LoVo (cell line): Measurements from ENCODE around the gene USP35.
"Not testable (repeated sequence)": the region's sequence is repeated elsewhere in the genome, so short reads cannot be mapped to it uniquely, and the experiment has no call there.

Source experiments
- DNase-seq: peaks from one replicate; pipeline ENCODE4 v3.0.0-alpha.2; 2016; ENCODE audit warnings: low spot score

The USP35 gene

DNA sequence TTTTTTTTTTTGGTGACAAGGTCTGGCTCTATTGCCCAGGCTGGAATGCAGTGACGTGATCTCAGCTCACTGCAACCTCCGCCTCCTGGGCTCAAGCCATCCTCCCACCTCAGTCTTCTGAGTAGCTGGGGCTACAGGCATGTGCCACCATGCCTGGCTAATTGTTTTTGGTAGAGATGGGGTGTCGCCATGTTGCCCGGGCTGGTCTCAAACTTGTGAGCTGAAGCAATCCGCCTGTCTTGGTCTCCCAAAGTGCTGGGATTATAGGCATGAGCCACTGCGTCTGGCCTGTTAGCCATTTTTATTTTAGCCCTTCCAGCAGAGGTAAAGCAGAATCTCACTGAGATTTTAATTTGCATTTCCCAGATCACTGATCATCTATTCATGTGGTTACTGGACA, 44.3 kb downstream of the USP35 start:
- DNase-seq: not testable (repeated sequence)

- no peak for DNase-seq
Measured at GRCh38 chr11:78234006-78234405, 45.3 kb downstream of the USP35 start.

GRCh38 chr11:78237293-78238046, 48.8 kb downstream of the USP35 start:
- no peak for DNase-seq

- DNase-seq: no peak
Measured at GRCh38 chr11:78239781-78240180, 51.1 kb downstream of the USP35 start.

GRCh38 chr11:78241475-78241874, 52.8 kb downstream of the USP35 start:
- no peak for DNase-seq

DNA sequence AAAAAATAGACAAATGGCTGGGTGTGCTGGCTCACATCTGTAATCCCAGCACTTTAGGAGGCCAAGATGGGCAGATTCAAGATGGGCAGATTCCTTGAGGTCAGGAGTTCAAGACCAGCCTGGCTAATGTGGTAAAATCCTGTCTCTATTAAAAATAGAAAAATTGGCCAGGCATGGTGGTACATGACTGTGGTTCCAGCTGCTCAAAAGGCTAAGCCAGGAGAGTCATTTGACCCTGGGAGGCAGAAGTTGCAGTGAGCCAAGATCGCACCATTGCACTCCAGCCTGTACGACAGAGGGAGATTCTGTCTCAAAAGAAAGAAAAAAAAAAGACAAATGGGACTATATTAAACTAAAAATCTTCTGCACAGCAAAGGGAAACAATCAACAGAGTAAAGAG, 55.4 kb downstream of the USP35 start:
- DNase-seq: no peak

DNA sequence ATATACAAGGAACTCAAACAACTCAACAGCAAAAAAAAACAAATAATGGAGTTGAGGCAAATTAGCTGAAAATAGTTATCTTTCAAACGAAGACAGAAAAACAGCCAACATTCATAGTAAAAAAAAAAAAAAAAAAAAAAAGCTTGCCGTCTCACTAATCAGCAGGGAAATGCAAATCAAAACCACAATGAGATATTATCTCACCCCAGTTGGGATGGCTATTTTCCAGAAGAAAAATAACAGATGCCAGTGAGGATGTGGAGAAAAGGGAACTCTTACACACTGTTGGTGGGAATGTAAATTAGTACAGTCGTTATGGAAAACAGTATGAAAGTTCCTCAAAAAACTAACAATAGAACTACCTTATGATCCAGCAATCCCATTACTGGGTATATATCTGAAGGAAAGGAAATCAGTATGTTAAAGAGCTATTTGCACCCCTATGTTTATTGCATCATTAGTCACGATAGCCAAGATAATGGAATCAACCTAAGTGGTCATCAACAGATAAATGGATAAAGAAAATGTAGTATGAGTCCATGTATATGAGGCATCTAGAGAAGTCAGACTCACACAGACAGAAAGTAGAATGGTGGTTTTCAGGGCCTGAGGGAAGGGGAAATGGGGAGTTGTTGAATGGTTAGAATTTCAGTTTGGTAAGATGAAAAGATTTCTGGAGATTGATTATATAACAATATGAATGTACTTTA, 56.0 kb downstream of the USP35 start:
- DNase-seq: no peak

GRCh38 chr11:78248191-78248590, 59.5 kb downstream of the USP35 start:
- DNase-seq: no peak

DNA sequence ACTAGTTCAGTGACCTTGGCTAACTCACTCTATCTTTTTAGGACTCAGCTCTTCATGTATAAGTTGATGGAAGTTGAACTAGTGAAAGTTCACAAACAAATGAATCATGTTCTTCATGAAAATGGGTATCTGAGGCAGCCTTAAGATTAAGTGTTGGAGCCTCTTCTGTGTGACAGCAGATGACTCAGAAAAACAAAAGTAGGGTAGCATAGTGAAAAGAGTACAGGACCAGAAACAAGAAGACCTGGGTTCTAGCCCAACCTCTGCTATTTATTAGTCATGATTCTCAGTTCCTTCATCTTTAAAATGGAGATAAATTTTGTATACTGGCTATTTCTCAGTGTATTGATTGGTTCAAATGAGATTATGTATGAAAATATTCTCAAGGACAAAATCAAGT, 60.2 kb downstream of the USP35 start:
- DNase-seq: no peak

DNA sequence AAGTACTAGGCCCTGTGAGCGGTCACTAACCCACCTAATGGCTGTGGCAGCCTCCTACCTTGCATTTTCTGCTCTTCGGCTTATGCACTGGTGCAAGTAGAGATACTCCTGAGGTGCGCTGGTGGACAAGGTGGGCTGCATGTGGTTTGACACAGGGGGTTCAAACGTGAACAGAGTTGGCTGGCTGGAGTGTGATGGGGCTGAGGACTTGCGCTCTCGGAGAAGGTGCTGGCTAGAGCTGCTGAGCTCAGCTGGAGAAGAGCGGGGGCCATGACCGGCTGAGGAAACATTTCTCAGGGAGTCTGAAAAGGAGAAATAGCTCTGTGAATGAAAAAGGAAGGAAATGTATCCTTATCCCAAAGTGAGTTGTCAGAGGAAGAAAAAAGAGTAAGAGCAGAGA, 61.4 kb downstream of the USP35 start:
- DNase-seq: no peak

- no peak for DNase-seq
Measured at GRCh38 chr11:78251083-78251775, 62.5 kb downstream of the USP35 start.

DNA sequence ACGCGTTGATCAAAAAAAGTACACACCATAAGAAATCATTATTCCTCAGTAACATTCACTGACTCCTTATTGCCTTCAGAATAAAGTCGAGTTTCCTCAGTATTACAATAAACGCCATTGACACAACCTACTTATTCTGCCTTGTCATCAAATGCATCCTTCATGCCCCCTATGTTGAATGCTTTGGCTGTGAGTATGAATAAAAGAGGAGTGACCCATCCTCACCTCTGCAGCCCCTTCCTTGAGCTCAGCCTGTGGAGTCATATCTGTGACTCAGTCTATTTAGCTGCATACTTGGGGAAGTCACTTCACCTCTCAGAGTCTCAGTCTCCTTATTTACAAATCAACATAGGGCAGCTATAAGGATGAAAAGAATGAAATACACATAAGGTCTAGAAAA, 65.1 kb downstream of the USP35 start:
- no peak for DNase-seq

DNA sequence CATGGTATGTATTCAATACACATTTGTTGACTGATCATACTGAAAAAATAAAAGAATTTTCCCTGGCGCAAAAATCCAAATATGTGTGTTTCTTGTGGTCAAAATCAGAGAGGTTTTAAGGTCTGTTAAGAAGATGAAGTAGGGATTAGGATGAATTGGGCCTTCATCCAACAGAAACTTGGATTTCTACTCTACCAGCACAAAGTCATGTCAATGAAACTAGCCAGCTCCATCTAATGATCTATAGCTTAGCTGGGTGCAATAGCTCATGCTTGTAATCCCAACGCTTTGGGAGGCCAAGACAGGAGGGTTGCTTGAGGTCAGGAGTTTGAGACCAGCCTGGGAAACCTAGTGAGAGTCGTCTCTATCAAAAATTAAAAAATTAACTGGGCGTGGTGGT, 65.5 kb downstream of the USP35 start:
- DNase-seq: no peak

DNA sequence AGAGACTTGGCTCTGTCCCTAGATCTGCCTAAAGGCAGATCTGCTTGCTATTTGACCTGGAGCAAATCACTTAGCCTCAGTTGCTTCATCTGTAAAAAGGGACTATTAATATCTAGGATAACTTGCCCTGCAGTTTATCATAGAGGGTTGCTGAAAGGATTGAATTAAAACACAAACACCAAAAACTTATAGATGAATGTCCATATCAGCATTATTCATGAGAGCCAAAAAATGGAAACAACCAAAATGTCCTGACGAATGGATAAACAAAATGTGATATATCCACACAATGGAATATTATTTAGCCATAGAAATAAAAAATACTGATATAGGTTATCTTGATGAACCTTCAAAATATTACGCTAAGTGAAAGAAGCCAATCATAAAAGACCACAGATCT, 67.2 kb downstream of the USP35 start:
- DNase-seq: no peak

- peak; percentile 5 for DNase-seq
Measured at GRCh38 chr11:78256962-78257361, 68.2 kb downstream of the USP35 start.

DNA sequence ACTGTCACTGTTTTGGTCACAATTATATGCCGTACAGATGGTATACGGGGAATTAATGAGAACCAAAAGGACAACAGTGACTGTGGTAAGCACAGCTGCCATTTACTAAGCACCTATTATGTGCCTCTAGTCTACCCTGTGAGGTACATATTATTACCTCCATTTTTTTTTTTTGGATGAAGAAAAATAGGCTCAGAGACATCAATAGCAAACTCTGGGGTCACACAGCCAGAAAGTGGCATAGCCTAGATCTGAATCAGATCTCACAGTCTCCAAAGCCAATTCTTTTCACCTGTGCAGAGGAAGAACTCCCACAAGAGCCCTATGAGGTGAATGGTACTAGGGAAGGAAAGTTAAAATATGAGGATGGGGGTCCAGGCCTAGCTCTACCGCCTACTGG, 68.9 kb downstream of the USP35 start:
- no peak for DNase-seq

GRCh38 chr11:78259777-78260487, 71.2 kb downstream of the USP35 start:
- no peak for DNase-seq

GRCh38 chr11:78261367-78261766, 72.6 kb downstream of the USP35 start:
- DNase-seq: no peak

DNA sequence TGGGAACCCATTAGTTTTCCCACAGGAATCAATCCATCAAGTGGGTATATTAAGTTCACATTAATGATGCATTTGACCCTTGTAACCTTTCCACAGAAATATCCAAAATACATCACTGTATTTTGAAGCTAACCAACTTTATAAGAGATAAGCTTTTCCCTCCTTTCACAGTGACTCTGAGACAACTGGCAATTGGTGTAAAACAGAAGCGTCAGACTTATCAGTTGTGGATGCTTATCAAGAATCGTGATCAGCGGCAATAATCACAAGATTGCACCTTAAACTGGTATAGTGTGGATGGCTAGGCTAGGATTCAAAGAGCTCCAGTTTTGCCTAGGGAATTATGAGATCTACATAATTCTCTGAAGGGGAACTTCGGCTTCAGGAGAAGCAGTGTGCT, 73.1 kb downstream of the USP35 start:
- DNase-seq: no peak

GRCh38 chr11:78262238-78262637, 73.5 kb downstream of the USP35 start:
- DNase-seq: no peak

DNA sequence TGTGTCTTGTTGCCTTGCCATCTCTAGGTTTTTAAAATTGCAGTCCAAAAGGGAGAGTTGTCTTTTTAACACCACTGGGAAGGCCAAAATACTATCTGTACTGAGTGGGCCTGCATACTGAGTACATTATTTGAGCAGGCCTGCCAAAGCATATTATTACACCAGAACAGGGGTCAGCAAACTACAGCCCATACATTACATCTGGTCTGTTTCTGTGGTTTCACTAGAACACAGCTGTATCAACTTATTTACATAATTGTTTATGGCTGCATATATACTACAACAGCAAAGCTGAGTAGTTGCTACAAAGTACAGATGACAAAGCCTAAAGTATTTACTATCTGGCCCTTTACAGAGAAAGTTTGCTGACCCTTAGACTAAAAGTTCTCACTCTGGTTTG, 74.0 kb downstream of the USP35 start:
- no peak for DNase-seq
